Measurements from ENCODE around the gene RACK1.

RACK1 gene

GRCh38 chr5:181259283-181259682, 15.6 kb upstream of the RACK1 start:
- no peak for DNase-seq

- no peak for DNase-seq
These were observed 14.9 kb upstream of the RACK1 start for GRCh38 chr5:181258576-181258975.

DNA sequence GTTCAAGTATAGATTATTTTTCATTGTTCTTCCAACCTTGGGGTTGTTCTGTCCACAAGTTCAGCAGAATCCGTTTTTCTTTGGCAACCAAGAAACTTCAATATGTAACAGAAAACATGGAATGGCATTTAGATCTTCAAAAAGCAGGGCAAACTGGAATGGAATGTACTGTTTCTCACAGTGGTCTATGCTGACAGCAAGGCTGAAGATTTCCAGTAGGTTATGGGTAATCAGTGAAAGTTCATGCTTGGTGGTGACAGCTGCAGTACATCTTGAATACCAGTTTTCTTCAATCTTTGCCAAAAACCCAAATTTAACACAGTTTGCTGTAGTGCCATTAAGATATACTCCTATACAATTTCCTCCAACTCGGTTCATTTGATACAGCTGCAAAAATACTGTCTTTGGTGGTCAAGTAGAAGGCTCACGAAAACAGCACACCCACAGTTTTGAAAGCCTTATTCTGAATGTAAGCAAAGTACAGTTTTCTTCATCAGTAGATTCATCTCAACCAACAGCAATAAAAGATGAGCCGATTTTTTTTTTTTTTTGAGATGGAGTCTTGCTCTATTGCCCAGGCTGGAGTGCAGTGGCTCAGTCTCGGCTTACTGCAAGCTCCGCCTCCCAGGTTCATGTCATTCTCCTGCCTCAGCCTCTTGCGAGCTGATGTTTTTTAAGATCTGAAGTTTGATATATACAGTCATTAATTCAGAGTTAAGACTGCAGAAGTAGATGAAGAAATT, 12.3 kb upstream of the RACK1 start:
- no peak for DNase-seq

- DNase-seq: no peak
These were observed 11.6 kb upstream of the RACK1 start for GRCh38 chr5:181255276-181255675.

GRCh38 chr5:181248277-181248676, 4.6 kb upstream of the RACK1 start:
- DNase-seq: no peak

DNA sequence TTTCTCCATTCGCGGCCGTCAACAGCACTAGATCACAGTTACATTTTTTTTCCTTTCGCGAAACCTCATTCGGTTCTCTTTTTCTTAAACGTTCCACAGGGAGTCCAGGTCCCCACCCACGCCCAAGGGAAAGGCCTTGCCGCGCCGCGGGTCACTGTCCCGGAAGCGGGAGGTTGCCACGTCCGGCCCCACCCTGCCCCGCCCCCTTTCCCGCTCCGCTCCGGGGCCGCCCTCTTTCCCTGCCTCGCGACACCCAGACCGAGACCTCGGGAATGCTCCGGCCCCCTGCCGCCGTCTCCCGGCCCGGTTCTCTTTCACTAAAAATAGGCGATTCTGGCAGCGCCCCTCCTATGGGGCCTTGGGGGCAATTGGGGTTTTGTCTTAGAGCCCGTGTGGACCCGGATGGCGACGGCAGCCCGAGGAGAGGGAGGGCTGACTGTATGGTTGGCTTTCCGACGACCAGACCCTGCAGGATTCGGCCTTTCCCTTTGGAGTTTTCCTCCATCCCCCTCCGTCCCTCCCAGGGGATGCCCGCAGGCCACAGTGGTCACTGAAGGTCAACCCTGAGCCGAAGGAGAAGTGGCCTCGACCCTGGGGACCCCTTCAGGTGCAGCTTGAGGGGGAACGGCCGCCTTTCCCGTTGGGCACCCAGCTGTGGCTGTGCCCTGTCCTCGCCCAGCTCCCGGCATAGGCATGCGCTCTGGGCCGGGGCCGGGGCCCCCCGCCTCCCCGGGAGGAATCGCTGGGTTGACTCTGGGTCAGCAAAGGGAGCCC, 2.8 kb upstream of the RACK1 start:
- peak; percentile 95 for DNase-seq

- no peak for DNase-seq
These were observed 1.9 kb upstream of the RACK1 start for GRCh38 chr5:181245427-181246275.

DNA sequence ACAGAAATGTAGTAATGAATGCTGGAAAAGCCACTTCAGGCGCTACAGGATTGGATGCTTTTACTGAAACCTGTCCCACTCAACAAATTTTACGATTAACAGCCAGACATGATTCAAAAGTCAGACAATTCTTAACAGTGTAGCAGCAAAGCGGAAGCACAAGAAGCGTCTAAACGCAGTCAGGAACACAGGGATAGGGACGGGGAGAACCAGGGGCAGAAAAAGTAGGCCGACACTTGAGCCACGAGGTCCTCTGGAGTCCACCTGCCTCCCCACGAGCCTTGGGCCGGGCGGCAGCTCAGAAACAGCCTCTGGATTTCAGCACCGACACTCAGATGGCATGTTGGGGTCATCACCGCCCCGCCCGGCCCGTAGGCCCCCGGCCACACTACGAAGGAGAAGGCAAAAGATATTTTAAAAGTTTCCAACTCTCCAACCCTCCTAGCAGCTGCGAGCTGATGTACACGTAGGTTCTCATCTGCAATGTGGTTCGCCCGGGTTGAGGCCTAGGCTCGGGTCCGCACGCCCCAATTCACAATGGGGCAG, 615 bp downstream of the RACK1 start:
- DNase-seq: no peak

DNA sequence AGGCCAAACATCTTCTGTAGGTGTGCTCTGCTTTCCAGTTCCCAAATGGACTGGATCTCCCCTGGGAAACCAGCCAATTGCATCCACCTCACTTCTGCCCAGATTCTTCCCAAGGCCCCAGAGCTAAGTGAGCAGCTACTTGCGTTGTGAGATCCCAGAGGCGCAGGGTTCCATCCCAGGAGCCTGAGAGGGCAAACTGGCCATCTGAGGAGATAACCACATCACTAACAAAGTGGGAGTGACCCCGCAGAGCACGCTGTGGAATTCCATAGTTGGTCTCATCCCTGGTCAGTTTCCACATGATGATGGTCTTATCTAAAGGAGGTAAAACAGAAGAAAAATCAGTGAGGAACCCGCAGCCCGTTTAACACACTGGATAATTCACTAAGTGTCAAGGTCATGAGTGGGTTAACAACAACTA, 1.7 kb downstream of the RACK1 start:
- DNase-seq: no peak

DNA sequence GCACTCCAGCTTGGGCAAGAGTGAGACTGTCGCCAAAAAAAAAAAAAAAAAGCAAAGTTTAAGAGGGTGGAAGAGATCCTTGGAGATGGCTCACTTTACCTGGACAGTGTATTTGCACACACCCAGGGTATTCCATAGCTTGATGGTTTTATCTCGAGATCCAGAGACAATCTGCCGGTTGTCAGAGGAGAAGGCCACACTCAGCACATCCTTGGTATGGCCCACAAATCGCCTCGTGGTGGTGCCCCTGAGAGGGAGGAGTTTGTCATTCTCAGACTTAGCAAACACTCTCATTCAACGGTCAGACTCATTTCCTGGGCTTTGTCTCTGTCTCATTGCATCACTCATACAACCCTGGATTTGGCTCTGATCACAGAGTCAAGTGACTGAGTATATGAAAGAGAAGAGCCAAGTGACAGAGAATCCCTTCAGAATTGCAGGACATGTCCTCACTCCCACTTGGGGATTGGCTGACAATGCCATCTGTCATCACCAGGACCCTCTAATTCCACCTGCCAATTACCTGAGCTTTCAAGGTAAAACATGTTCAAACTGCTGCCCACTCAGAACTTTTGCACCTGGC, 2.2 kb downstream of the RACK1 start:
- no peak for DNase-seq

- no peak for DNase-seq
These were observed 4.5 kb downstream of the RACK1 start for GRCh38 chr5:181239062-181239663.

DNA sequence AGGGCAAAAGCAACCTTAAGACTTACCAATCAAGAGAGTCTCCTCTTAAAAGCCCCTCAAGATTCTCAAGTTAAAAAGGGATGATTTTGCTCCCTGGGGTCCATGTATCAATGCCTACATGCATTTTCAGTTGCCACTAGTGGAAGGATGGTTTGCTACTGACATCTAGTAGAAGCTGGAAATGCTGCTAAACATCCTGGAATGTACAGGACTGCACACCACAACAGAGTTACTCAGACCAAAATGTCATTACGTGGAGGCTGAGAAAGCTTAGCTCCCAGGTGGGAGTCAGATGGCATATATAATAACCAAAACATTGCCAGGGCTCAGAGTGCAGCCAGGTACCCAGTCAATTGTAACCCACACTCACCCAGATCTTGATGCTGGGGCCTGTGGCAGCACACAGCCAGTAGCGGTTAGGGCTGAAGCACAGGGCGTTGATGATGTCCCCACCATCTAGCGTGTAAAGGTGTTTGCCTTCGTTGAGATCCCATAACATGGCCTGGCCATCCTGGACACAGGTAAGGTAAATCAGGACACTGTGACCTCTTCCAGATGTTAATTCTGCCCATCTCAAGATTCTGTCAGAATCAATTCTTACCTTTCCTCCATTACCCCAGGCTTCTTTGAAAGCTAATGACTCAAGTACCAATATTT, 5.8 kb downstream of the RACK1 start:
- no peak for DNase-seq

- DNase-seq: no peak
These were observed 6.6 kb downstream of the RACK1 start for GRCh38 chr5:181236954-181237641.

DNA sequence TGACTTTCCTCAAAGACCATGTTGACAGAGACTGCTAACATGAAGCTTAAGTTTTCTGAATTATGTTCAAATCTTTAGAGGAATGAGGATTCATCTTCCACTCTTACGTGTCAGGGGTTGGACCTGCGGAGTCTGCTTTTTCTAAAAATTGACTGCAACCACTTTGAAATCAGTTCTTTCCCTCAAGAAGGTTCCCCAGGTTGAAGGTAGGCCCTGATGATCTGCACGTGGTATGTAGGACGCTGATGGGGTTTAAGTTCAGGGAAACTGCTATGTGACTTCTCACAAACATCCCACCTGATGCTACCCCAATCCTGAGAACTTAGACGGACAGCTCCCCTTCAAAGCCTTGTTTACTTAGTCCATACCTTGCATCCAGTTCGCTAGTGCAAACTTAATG, 7.2 kb downstream of the RACK1 start:
- DNase-seq: no peak

DNA sequence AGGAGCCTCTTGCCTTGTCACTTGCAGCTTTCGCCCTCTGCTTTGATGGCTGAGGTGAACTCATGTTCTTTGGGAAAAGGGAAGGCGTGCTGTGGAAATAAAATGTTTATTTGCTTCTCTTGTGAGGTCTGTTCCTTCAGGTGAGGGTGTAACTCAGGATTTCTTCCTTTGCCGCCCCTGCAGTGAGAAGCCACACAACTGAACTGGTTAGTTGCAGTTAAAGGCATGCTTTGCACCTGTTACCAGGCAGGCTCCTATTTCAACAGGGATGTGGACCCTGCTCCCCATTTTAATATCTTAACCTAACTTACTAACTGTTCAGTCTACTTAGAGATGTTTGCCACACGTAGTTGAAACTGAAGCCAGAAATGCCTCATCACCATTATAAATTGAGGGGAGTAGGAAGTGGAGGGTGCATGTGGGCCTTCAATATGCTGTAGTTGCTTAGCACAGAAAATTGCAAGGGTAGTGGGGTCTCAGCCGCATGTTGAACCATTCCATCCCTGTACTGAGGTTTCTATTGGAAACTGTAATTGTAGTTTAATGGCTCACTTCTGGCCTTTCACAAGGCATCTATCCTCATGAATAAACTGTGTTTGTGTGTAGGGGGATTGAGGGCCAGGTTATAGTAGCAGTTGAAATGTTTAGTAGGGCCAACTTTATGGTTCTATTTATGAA, 7.9 kb downstream of the RACK1 start:
- no peak for DNase-seq

- no peak for DNase-seq
These were observed 8.4 kb downstream of the RACK1 start for GRCh38 chr5:181235323-181235688.

DNA sequence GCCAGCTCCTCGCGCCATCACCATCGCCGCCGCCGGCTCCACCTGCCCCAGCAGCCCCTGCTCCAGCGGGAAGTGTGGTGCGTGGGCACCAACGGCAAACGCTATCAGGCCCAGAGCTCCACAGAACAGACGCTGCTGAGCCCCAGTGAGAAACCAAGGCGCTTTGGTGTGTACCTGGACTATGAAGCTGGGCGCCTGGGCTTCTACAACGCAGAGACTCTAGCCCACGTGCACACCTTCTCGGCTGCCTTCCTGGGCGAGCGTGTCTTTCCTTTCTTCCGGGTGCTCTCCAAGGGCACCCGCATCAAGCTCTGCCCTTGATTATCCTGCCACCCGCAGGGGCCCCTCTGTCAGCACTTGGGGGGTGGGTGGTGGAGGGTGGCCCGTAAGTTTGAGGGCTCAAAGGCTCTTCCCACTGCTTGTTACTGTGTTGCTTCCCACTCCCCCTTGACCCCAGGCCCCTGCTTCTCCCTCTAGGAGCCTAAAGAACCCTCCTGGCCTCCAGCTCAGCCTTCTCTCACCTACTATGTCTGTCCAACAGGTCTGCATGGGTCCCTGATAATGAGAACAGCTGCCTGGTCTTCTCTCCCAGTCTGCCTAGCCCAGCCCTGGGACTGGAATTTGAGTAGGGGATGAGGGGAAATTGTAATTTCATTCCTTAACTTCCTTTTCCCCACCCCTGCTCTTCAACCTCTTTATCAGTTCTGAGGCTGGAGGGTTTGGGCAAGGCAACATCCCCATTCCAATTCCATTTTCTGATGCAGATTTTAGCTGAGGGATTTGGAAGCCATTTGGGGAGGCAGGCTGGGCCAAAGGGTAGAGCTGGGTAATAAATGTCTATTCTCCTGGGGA, 9.0 kb downstream of the RACK1 start:
- no peak for DNase-seq

DNA sequence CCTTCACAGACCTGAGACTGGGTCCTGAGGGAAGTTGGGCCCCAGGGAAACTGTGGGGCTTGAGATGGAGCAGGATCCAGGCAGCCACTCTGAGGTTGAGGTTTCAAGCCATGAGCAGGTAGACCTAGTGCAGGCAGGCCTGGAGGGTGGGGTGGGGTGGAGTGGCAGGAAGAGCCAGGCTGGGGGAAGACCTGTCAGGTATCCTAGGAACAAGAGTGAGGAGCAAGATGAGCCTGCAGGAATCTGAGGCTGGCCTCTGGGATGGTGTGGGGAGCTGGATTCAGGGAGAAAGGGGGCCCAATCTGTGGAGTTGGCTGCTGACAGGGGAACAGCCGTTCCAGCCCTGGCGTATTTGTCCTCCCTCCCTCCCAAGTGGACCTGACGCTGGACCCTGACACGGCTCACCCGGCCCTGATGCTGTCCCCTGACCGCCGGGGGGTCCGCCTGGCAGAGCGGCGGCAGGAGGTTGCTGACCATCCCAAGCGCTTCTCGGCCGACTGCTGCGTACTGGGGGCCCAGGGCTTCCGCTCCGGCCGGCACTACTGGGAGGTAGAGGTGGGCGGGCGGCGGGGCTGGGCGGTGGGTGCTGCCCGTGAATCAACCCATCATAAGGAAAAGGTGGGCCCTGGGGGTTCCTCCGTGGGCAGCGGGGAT, 9.8 kb downstream of the RACK1 start:
- no peak for DNase-seq

Measured in femur (tissue), 1 donor.